Measurements from ENCODE around the gene PNPLA5.

The PNPLA5 gene

GRCh38 chr22:43900206-43900605, 8.4 kb upstream of the PNPLA5 start:
- DNase-seq, result no peak

DNA sequence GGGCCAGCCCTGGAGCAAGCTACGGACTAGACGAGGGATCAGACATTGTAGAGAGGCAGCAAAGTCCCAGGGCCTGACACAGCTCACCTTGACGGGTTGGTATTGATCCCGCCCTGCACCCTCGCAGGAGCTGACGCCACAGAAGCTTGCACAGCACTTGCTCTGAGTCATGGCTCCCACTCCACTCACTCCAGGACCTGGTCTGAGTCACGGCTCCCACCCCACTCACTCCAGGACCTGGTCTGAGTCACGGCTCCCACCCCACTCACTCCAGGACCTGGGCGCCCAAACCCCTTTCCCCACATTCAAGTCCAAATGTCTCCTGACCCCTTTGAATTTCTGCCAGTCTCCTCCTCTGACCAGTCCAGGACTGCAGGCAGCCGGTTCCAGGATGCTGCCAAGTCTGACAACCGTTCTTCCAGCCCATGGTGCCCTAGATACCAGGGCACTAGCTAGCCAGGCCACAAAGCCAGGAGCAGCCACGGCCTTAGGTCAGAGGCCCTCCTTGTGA, 6.0 kb upstream of the PNPLA5 start:
- DNase-seq, result no peak

- no peak for DNase-seq
These were observed 4.3 kb upstream of the PNPLA5 start for GRCh38 chr22:43895986-43896645.

DNA sequence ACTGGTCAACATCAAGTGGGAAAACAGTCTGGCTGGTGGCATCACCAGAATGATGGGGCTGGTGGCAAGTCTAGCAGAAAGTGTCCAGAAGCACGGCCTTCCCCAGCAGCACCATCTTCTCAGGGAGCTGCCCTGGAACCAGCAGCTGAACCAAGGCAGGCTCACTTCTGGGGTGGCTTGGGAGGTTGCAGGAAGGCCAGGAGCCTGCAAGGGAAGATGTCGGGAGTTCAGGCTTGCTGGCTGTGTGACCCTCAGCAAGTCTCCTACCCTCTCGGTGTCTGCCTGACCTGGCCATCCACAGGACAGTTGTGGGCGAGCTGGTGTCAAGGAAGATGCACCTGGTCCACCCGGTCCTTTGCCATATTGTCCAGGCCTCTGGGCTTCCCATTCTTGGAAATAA, 2.3 kb upstream of the PNPLA5 start:
- DNase-seq, result no peak

DNA sequence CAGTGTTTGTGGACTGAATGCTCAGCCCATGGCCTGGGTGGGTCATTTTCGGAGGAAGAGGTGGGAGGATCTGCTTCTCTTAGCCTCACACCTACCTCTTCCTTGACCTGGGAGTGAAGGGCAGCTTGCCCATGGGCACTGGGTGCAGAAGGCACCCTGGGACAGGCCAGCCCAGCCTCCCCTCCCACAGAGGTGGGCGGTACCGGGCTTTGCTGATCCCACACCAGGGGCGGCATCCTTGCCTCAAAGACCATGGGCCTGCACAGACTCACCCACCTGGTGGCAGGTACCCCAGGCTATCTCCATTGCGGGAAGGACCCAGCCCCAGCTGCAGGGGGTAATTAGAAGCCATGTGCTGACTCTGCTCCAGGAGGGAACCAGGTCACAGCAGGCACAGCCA, 1.5 kb upstream of the PNPLA5 start:
- no peak for DNase-seq

DNA sequence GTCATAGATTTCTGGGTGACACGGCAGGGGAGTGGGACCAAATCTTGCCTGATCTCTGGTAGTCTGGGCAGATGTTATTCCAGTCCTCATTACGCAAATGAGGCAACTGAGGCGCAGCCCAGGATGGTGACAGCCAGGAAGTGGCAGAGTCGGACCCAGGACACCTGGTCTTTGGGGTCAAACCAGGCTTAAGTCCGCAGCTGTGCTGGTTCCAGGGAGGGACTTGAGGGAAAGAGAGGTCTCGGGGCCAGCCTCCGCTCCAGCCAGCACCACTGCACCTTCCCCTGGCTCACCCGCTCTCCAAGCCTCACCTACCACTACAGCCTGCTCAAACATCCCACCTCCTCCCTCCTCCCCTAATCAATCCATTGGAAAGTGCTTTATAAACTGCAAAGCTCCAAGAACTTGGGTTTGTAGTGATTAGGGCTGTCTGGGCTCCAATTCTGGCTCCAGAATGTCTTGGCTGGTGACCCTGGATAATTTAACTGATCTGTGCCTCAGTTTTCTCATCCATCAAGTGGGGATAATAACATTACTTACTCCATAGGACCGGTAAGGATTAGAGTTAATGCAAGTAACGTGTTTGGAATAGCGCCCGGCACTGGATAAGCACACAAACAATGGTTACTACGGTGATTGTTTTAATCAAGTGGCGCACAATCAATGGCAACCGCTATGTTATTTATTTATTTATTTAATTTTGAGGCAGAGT, 526 bp upstream of the PNPLA5 start:
- no peak for DNase-seq

GRCh38 chr22:43890901-43891331, 897 bp downstream of the PNPLA5 start:
- DNase-seq, result no peak

GRCh38 chr22:43889860-43890253, 2.0 kb downstream of the PNPLA5 start:
- DNase-seq, result no peak

DNA sequence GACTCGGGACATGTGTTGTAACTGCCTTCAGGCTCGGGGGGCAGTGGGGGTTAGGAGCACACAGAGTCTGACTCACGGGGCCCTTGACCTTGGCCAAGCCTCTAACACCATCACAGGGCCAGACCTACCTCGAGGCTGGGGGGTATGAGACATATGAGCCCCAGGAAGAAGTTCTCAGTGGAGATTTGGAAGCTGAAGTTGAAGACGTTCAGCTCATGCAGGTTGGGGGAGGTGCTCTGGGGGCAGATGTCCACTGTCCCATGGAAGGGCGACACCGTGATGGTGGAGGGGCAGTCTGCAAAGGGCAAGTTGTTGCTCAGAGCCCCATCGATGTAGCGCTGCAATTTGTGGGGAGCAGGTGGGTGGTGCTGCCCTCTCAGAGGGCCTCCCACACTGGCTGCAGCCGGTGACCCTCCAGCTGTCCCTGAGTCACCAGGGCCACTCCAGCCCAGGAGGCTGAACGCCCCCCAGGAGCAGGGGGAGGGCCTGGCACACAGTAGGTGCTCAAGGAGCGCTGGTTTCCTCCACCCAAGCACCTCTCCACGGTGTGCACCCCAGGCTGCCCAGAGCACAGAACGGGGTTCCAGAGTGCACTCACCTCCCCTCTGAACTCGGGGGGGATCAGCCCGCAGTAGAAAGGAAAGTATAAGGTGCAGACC, 2.5 kb downstream of the PNPLA5 start:
- no peak for DNase-seq

DNA sequence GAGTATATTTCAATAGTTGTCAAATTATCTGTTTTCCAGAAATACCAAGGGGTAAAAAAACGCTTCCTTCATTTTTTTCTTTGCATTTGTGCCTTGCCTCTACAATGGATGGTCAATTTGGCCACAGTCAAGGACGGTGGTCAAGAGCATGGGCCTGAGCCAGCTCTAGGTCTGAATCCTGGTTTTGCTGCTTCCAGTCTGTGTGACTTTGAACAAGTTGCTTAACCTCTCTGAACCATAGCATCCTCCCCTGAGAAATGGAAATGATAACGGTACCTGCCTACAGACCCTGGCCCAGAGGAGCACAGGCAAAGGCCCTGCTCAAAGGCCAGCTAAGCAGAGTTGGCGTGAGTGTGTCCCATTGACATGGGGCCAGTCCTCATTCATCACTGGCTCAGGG, 3.1 kb downstream of the PNPLA5 start:
- no peak for DNase-seq

- DNase-seq, result no peak
These were observed 4.4 kb downstream of the PNPLA5 start for GRCh38 chr22:43887391-43887790.

GRCh38 chr22:43886231-43886630, 5.6 kb downstream of the PNPLA5 start:
- DNase-seq, result no peak

DNA sequence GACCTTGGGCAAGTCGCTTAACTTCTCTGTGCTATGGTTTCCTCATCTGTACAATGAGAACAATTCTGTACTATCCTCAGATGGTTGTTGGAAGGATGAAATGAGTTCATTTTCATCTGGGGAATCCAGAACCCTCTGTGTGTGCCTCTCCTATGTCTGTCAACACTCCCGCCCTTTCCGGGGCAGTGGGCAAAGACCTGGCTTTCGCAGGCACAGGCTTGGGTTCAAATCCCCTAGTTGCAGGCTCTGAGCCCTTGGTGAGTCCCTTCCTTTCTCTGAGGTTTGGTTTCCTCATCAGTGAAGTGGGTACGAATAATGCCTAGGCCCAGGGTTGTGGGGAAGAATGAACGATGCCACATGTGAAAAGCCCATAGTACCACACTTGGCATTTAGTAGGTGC, 6.0 kb downstream of the PNPLA5 start:
- no peak for DNase-seq

- no peak for DNase-seq
These were observed 6.5 kb downstream of the PNPLA5 start for GRCh38 chr22:43885319-43885671.

GRCh38 chr22:43884600-43885318, 7.1 kb downstream of the PNPLA5 start:
- no peak for DNase-seq

- no peak for DNase-seq
These were observed 7.9 kb downstream of the PNPLA5 start for GRCh38 chr22:43883719-43884415.

- DNase-seq, result no peak
These were observed 8.7 kb downstream of the PNPLA5 start for GRCh38 chr22:43883012-43883661.

DNA sequence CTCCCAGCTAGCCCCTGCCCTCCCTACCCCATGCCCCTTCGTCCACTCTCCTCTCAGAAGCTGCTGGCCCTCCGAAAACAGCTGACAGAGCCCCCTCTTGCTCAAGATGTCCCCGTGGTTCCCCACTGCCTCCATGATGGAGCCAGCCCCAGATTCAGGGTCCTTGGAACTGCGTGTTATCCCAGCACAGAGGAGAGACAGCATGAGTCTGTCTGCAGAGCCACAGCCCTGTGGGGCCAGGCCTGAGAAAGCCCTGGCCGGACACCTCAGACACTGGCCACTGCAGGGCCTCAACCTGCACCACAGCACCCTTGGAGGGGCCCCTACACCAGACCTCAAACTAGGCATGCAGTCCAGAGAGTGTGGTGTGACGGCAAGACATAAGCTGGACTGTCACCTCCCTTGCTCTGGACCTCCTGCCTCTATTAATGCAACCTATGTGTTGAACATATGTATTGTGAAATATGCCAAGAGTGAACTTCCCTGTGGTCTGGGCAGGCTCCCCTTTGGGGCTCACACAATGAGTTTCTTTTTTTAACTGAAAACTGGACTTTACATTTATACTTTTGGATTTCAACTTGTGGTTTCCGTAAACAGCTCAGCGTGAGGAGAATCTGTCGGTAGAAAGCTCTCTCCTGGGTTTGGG, 9.6 kb downstream of the PNPLA5 start:
- DNase-seq, result no peak

DNA sequence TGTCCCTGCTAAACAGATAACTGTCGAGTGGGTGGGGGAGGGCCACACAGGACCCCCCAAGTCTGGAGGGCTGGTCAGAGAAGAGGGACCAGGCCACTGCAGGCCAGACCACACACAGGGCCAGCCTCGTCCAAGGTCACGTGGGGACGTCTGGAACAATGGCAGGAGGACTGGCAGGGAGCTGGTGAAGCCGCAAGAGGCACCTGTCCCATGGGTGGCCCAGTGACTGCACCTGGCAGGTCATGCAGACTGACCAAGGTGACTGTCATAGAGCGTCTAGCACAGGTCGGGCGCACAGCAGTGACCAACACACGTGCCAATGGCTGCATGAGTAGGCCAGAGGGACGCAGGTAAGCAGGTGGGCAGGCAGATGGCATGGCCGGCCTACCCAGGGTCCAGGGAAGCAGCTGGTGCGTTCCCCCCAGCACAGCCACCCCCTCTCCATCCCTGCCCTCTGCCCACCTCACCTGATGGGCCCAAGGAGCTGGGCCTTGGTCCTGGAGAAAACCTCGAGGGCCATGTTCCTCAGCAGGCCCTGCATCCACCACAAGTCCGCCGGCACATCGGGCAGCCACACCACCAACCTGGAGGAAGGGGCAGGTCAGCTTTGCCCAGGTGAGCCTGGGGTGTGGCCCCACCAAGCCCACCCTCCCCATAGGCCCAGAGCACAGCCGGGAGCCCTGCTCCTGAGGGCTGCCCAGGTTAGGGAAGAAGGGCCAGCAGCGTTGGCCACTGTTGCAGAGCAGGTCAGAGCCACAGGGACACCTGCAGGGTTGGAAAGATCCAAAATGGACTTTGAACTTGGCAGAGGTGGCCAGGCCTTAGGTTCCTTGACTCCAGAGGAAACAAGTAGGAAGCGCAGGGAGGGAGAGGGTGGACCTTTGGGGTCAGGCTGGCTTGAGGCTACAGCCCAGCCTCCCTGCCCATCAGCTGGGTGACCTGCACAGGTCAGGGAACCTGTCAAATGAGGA, 10.4 kb downstream of the PNPLA5 start:
- no peak for DNase-seq

- no peak for DNase-seq
These were observed 11.2 kb downstream of the PNPLA5 start for GRCh38 chr22:43880541-43880991.
